ENCODE data around the gene SPATC1L.

Gene SPATC1L

GRCh38 chr21:46131588-46131837, 52.7 kb downstream of the SPATC1L start:
- no peak overlapping the region for H3K4me3 ChIP-seq (ENCODE audit: low read length)
- H3K9me3 ChIP-seq (ENCODE audit: control insufficient read depth, low read length): no peaks in the 10 kb centered on the region
- no peak overlapping the region for H3K9ac ChIP-seq (ENCODE audit: low read length)
- H3K4me1 ChIP-seq (ENCODE audit: control insufficient read depth, insufficient read depth, low read length): no peaks in the 10 kb centered on the region
- H3K27me3 ChIP-seq (ENCODE audit: control insufficient read depth, insufficient read depth, low read length): no peaks in the 10 kb centered on the region
- H3K36me3 ChIP-seq (ENCODE audit: control insufficient read depth, insufficient read depth, low read length): no peaks in the 10 kb centered on the region

- Histone ChIP-seq H3K4me1 (ENCODE audit: control insufficient read depth, insufficient read depth, low read length) (no peaks in the 10 kb centered on the region), H3K27me3 (ENCODE audit: control insufficient read depth, insufficient read depth, low read length) (no peaks in the 10 kb centered on the region), H3K9me3 (ENCODE audit: control insufficient read depth, low read length) (no peaks in the 10 kb centered on the region), H3K36me3 (ENCODE audit: control insufficient read depth, insufficient read depth, low read length) (no peaks in the 10 kb centered on the region), H3K9ac (ENCODE audit: low read length) (no peak overlapping the region), H3K4me3 (ENCODE audit: low read length) (no peak overlapping the region)
Measured at GRCh38 chr21:46130831-46131587, 53.2 kb downstream of the SPATC1L start.

GRCh38 chr21:46129846-46130651, 54.2 kb downstream of the SPATC1L start:
- H3K9me3 ChIP-seq (ENCODE audit: control insufficient read depth, low read length): no peaks in the 10 kb centered on the region
- no peaks in the 10 kb centered on the region for H3K4me1 ChIP-seq (ENCODE audit: control insufficient read depth, insufficient read depth, low read length)
- no peak overlapping the region for H3K4me3 ChIP-seq (ENCODE audit: low read length)
- H3K9ac ChIP-seq (ENCODE audit: low read length): no peak overlapping the region
- H3K27me3 ChIP-seq (ENCODE audit: control insufficient read depth, insufficient read depth, low read length): no peaks in the 10 kb centered on the region
- H3K36me3 ChIP-seq (ENCODE audit: control insufficient read depth, insufficient read depth, low read length): no peaks in the 10 kb centered on the region

GRCh38 chr21:46128933-46129571, 55.2 kb downstream of the SPATC1L start:
- H3K9ac ChIP-seq (ENCODE audit: low read length): no peak overlapping the region
- H3K36me3 ChIP-seq (ENCODE audit: control insufficient read depth, insufficient read depth, low read length): no peaks in the 10 kb centered on the region
- H3K9me3 ChIP-seq (ENCODE audit: control insufficient read depth, low read length): no peaks in the 10 kb centered on the region
- no peaks in the 10 kb centered on the region for H3K4me1 ChIP-seq (ENCODE audit: control insufficient read depth, insufficient read depth, low read length)
- no peak overlapping the region for H3K4me3 ChIP-seq (ENCODE audit: low read length)
- H3K27me3 ChIP-seq (ENCODE audit: control insufficient read depth, insufficient read depth, low read length): no peaks in the 10 kb centered on the region

GRCh38 chr21:46128106-46128932, 55.9 kb downstream of the SPATC1L start:
- Histone ChIP-seq H3K4me3 (ENCODE audit: low read length) (no peak overlapping the region), H3K4me1 (ENCODE audit: control insufficient read depth, insufficient read depth, low read length) (no peaks in the 10 kb centered on the region), H3K27me3 (ENCODE audit: control insufficient read depth, insufficient read depth, low read length) (no peaks in the 10 kb centered on the region), H3K9me3 (ENCODE audit: control insufficient read depth, low read length) (no peaks in the 10 kb centered on the region), H3K9ac (ENCODE audit: low read length) (no peak overlapping the region), H3K36me3 (ENCODE audit: control insufficient read depth, insufficient read depth, low read length) (no peaks in the 10 kb centered on the region)

- no peaks in the 10 kb centered on the region for H3K36me3 ChIP-seq (ENCODE audit: control insufficient read depth, insufficient read depth, low read length)
- no peaks in the 10 kb centered on the region for H3K27me3 ChIP-seq (ENCODE audit: control insufficient read depth, insufficient read depth, low read length)
- no peak overlapping the region for H3K4me3 ChIP-seq (ENCODE audit: low read length)
- H3K9ac ChIP-seq (ENCODE audit: low read length): no peak overlapping the region
- H3K4me1 ChIP-seq (ENCODE audit: control insufficient read depth, insufficient read depth, low read length): no peaks in the 10 kb centered on the region
- no peaks in the 10 kb centered on the region for H3K9me3 ChIP-seq (ENCODE audit: control insufficient read depth, low read length)
Measured at GRCh38 chr21:46127239-46128105, 56.8 kb downstream of the SPATC1L start.

- Histone ChIP-seq H3K9me3 (ENCODE audit: control insufficient read depth, low read length) (no peaks in the 10 kb centered on the region), H3K4me1 (ENCODE audit: control insufficient read depth, insufficient read depth, low read length) (no peaks in the 10 kb centered on the region), H3K27me3 (ENCODE audit: control insufficient read depth, insufficient read depth, low read length) (no peaks in the 10 kb centered on the region), H3K9ac (ENCODE audit: low read length) (no peak overlapping the region), H3K4me3 (ENCODE audit: low read length) (no peak overlapping the region), H3K36me3 (ENCODE audit: control insufficient read depth, insufficient read depth, low read length) (no peaks in the 10 kb centered on the region)
Measured at GRCh38 chr21:46126309-46127238, 57.7 kb downstream of the SPATC1L start.

- Histone ChIP-seq H3K4me3 (ENCODE audit: low read length) (no peak overlapping the region), H3K27me3 (ENCODE audit: control insufficient read depth, insufficient read depth, low read length) (no peaks in the 10 kb centered on the region), H3K4me1 (ENCODE audit: control insufficient read depth, insufficient read depth, low read length) (no peaks in the 10 kb centered on the region), H3K36me3 (ENCODE audit: control insufficient read depth, insufficient read depth, low read length) (no peaks in the 10 kb centered on the region), H3K9ac (ENCODE audit: low read length) (no peak overlapping the region), H3K9me3 (ENCODE audit: control insufficient read depth, low read length) (no peaks in the 10 kb centered on the region)
Measured at GRCh38 chr21:46125846-46126301, 58.4 kb downstream of the SPATC1L start.

GRCh38 chr21:46124926-46125845, 59.1 kb downstream of the SPATC1L start:
- no peaks in the 10 kb centered on the region for H3K36me3 ChIP-seq (ENCODE audit: control insufficient read depth, insufficient read depth, low read length)
- H3K9me3 ChIP-seq (ENCODE audit: control insufficient read depth, low read length): no peaks in the 10 kb centered on the region
- H3K9ac ChIP-seq (ENCODE audit: low read length): no peak overlapping the region
- H3K27me3 ChIP-seq (ENCODE audit: control insufficient read depth, insufficient read depth, low read length): no peaks in the 10 kb centered on the region
- no peak overlapping the region for H3K4me3 ChIP-seq (ENCODE audit: low read length)
- H3K4me1 ChIP-seq (ENCODE audit: control insufficient read depth, insufficient read depth, low read length): no peaks in the 10 kb centered on the region
